Effector CD4-positive, alpha-beta T cell (primary cell): ENCODE measurements around the gene SSH3.
"Not testable (repeated sequence)": the region's sequence is repeated elsewhere in the genome, so short reads cannot be mapped to it uniquely, and the experiment has no call there.

Source experiments
- DNase-seq: peaks from one replicate; pipeline ENCODE4 v3.0.0-alpha.2; 2020
- total RNA-seq: gene quantifications from one replicate; lab custom pipeline; 2026; lab: John Stamatoyannopoulos, UW

The SSH3 gene
- total RNA-seq = 13.9 reads per million, percentile 39 among the genes with 10 or more reads in this experiment

- no peak for DNase-seq
Measured at GRCh38 chr11:67303132-67303834, at the start of gene SSH3. Gene SSH3, plus strand, starts transcription at chr11:67303530. Its CDS starts 96 bp downstream, at chr11:67303626.

GRCh38 chr11:67253872-67254624, 49.3 kb upstream of the SSH3 start:
- no peak for DNase-seq

GRCh38 chr11:67254798-67255197, 48.5 kb upstream of the SSH3 start:
- DNase-seq = no peak

- DNase-seq = no peak
Measured at GRCh38 chr11:67255353-67255752, 48.0 kb upstream of the SSH3 start.

- no peak for DNase-seq
Measured at GRCh38 chr11:67255864-67256263, 47.5 kb upstream of the SSH3 start.

GRCh38 chr11:67256477-67257135, 46.7 kb upstream of the SSH3 start:
- no peak for DNase-seq

GRCh38 chr11:67260406-67260805, 42.9 kb upstream of the SSH3 start:
- DNase-seq = no peak

GRCh38 chr11:67260885-67261639, 42.3 kb upstream of the SSH3 start:
- DNase-seq = not testable (repeated sequence)

GRCh38 chr11:67261640-67261945, 41.7 kb upstream of the SSH3 start:
- DNase-seq = no peak

GRCh38 chr11:67261946-67262681, 41.2 kb upstream of the SSH3 start:
- DNase-seq = no peak

- DNase-seq = peak; percentile 66
Measured at GRCh38 chr11:67262731-67263675, 40.3 kb upstream of the SSH3 start.

- no peak for DNase-seq
Measured at GRCh38 chr11:67264260-67264659, 39.1 kb upstream of the SSH3 start.

- no peak for DNase-seq
Measured at GRCh38 chr11:67264877-67265632, 38.3 kb upstream of the SSH3 start.

- peak; percentile 72 for DNase-seq
Measured at GRCh38 chr11:67265633-67266448, 37.5 kb upstream of the SSH3 start.

GRCh38 chr11:67266449-67267187, 36.7 kb upstream of the SSH3 start, which contains the start of gene GRK2:
Gene GRK2, plus strand, starts transcription at chr11:67266473. Its CDS starts 227 bp downstream, at chr11:67266700.
- DNase-seq = no peak

GRCh38 chr11:67267188-67268080, 35.9 kb upstream of the SSH3 start:
- peak; percentile 42 for DNase-seq
